H1 (cell line): ENCODE data around the gene MAPRE2. TPM values are rescaled to one million over a fixed set of nuclear protein-coding genes. Genes with fewer than 3 reads are reported as not detected.

Experiments
- CTCF ChIA-PET: fragments of 300-600 bp; sonication (Branson Sonifier 250); formaldehyde crosslinking; loops from one replicate; lab custom pipeline; 2021; ENCODE audit not compliant: partially characterized antibody; lab: Charles Lee
- POLR2A ChIA-PET: fragments of 300-600 bp; sonication (Branson Sonifier 250); formaldehyde crosslinking; loops from one replicate; lab custom pipeline; 2021; ENCODE audit warnings: inconsistent platforms; ENCODE audit not compliant: partially characterized antibody; lab: Charles Lee
- DNase-seq, 2 experiments: peaks; one replicate each; pipeline versions ENCODE4 v3.0.0 to v3.0.0-alpha.2; 2010 to 2022; ENCODE audit warnings: low spot score in 2 of 2, low read depth in 1 of 2, mixed read lengths in 1 of 2
- FAIRE-seq: peaks from 2 replicates; lab custom pipeline; 2011; peaks lifted over from hg19 to GRCh38; lab: Jason Lieb, UNC
- H2AFZ ChIP-seq: 2 replicates; pipeline ENCODE4 v1.8.1; 2012; ENCODE audit warnings: low read length, inconsistent platforms
- H2AK5ac ChIP-seq: 2 replicates; pipeline ENCODE4 v1.6.1; 2013; ENCODE audit warnings: low read depth, low read length
- H2BK120ac ChIP-seq: replicated peaks from 2 replicates; pipeline ENCODE3; 2013; ENCODE audit warnings: low read depth, low read length, inconsistent platforms
- H2BK12ac ChIP-seq: 2 replicates; pipeline ENCODE4 v1.6.1; 2013; ENCODE audit warnings: low read depth, low read length
- H2BK15ac ChIP-seq: 2 replicates; pipeline ENCODE4 v1.6.1; 2013; ENCODE audit warnings: low read length
- H2BK20ac ChIP-seq: 2 replicates; pipeline ENCODE4 v1.6.1; 2013; ENCODE audit warnings: low read length
- H2BK5ac ChIP-seq: 2 replicates; pipeline ENCODE4 v1.6.1; 2013; ENCODE audit warnings: low read depth, low read length
- H3K14ac ChIP-seq: 2 replicates; pipeline ENCODE4 v1.6.1; 2013; ENCODE audit warnings: inconsistent platforms; ENCODE audit not compliant: insufficient read length
- H3K18ac ChIP-seq: 2 replicates; pipeline ENCODE4 v1.6.1; 2013; ENCODE audit warnings: low read length; ENCODE audit errors: extremely low read depth
- H3K23ac ChIP-seq: 2 replicates; pipeline ENCODE4 v1.6.1; 2013; ENCODE audit warnings: inconsistent platforms; ENCODE audit not compliant: insufficient read length
- H3K23me2 ChIP-seq: 2 replicates; pipeline ENCODE4 v1.6.1; 2013; ENCODE audit warnings: low read depth, low read length
- H3K27ac ChIP-seq: 2 replicates; pipeline ENCODE4 v1.6.1; 2011; ENCODE audit warnings: low read depth, low read length, inconsistent platforms
- H3K27me3 ChIP-seq, 4 experiments: replicated peaks in 1 of 4; 1 replicate in 1 of 4; 2 replicates in 3 of 4; pipeline versions ENCODE4 v1.6.1 to v1.8.1; 2011 to 2013; ENCODE audit warnings: low read length in 3 of 4, mild to moderate bottlenecking in 3 of 4, inconsistent platforms in 2 of 4, mixed read lengths in 2 of 4, moderate library complexity in 1 of 4; ENCODE audit not compliant: control insufficient read depth in 3 of 4, insufficient read depth in 3 of 4; ENCODE audit errors: extremely low read depth in 1 of 4
- H3K36me3 ChIP-seq, 4 experiments: 2 replicates each; pipeline versions ENCODE4 v1.6.1 to v1.8.1; 2011 to 2013; ENCODE audit warnings: mild to moderate bottlenecking in 4 of 4, low read length in 3 of 4, moderate library complexity in 2 of 4, control low read depth in 1 of 4, inconsistent platforms in 1 of 4; ENCODE audit not compliant: insufficient read depth in 4 of 4, control insufficient read depth in 2 of 4
- H3K4ac ChIP-seq: replicated peaks from 2 replicates; pipeline ENCODE3; 2013; ENCODE audit warnings: low read length, low read depth, mixed read lengths, inconsistent platforms; ENCODE audit not compliant: insufficient read length
- H3K4me1 ChIP-seq, 4 experiments: replicated peaks in 1 of 4; 1 replicate in 1 of 4; 2 replicates in 3 of 4; pipeline versions ENCODE4 v1.6.1 to v1.8.1; 2011 to 2013; ENCODE audit warnings: low read length in 3 of 4, inconsistent platforms in 2 of 4, mixed read lengths in 1 of 4; ENCODE audit not compliant: insufficient read depth in 4 of 4, control insufficient read depth in 3 of 4
- H3K4me2 ChIP-seq, 2 experiments: 2 replicates each; pipeline versions ENCODE4 v1.6.1 to v1.8.1; 2011 to 2013; ENCODE audit warnings: low read depth in 2 of 2, low read length in 2 of 2, control low read depth in 1 of 2, inconsistent platforms in 1 of 2, mild to moderate bottlenecking in 1 of 2; ENCODE audit not compliant: insufficient read depth in 1 of 2
- H3K4me3 ChIP-seq, 4 experiments: fragments of 200-600, 300-600 bp in 1 of 4; sonication (generic), shearing (Covaris generic), sonication (Bioruptor Twin) in 1 of 4; 2 replicates each; pipeline versions ENCODE4 v1.5.1 to v1.8.1; 2011 to 2016; ENCODE audit warnings: low read length in 4 of 4, low read depth in 3 of 4, control low read depth in 2 of 4, inconsistent platforms in 2 of 4, mild to moderate bottlenecking in 2 of 4, mixed read lengths in 1 of 4, moderate library complexity in 1 of 4; ENCODE audit not compliant: insufficient read depth in 2 of 4; ENCODE audit errors: extremely low read depth in 1 of 4
- H3K56ac ChIP-seq: replicated peaks from 2 replicates; pipeline ENCODE3; 2013; ENCODE audit warnings: low read depth, mild to moderate bottlenecking, mixed read lengths, low read length, inconsistent platforms; ENCODE audit not compliant: insufficient read length
- H3K79me1 ChIP-seq: 2 replicates; pipeline ENCODE4 v1.6.1; 2013; ENCODE audit warnings: low read depth, low read length, control low read depth
- H3K79me2 ChIP-seq, 2 experiments: 2 replicates each; pipeline versions ENCODE4 v1.6.1 to v1.8.1; 2012 to 2013; ENCODE audit warnings: low read length in 2 of 2, mild to moderate bottlenecking in 2 of 2, inconsistent platforms in 1 of 2; ENCODE audit not compliant: insufficient read depth in 2 of 2, control insufficient read depth in 1 of 2
- H3K9ac ChIP-seq, 4 experiments: replicated peaks in 1 of 4; 1 replicate in 1 of 4; 2 replicates in 3 of 4; pipeline versions ENCODE4 v1.6.1 to v1.8.1; 2011 to 2013; ENCODE audit warnings: low read depth in 3 of 4, low read length in 3 of 4, control low read depth in 2 of 4, mild to moderate bottlenecking in 2 of 4, moderate library complexity in 2 of 4, inconsistent platforms in 1 of 4; ENCODE audit errors: extremely low read depth in 1 of 4
- H3K9me3 ChIP-seq, 2 experiments: 2 replicates each; pipeline versions ENCODE4 v1.6.1 to v1.8.1; 2012 to 2013; ENCODE audit warnings: mild to moderate bottlenecking in 2 of 2, moderate library complexity in 2 of 2, control low read depth in 1 of 2, inconsistent platforms in 1 of 2, low read depth in 1 of 2, low read length in 1 of 2, mixed read lengths in 1 of 2; ENCODE audit not compliant: insufficient read depth in 2 of 2
- H4K20me1 ChIP-seq, 2 experiments: replicated peaks in 1 of 2; 2 replicates each; pipeline versions ENCODE3 to v1.8.1; 2011 to 2013; ENCODE audit warnings: inconsistent platforms in 2 of 2, low read length in 2 of 2, mild to moderate bottlenecking in 1 of 2; ENCODE audit not compliant: insufficient read depth in 2 of 2, control insufficient read depth in 1 of 2
- H4K5ac ChIP-seq: 2 replicates; pipeline ENCODE4 v1.6.1; 2013; ENCODE audit warnings: low read length, low read depth, mixed read lengths, inconsistent platforms; ENCODE audit not compliant: insufficient read length
- H4K8ac ChIP-seq: 2 replicates; pipeline ENCODE4 v1.8.0; 2013; ENCODE audit warnings: mild to moderate bottlenecking, moderate library complexity, low read length, inconsistent platforms; ENCODE audit not compliant: insufficient read depth; ENCODE audit errors: extremely low read depth
- H4K91ac ChIP-seq: replicated peaks from 2 replicates; pipeline ENCODE3; 2013; ENCODE audit warnings: low read length, mixed read lengths, inconsistent platforms; ENCODE audit not compliant: insufficient read length
- CHD2 ChIP-seq: IDR thresholded peaks from 2 replicates; pipeline ENCODE4 v1.6.1; 2012; ENCODE audit warnings: low read length, improper control_type of control experiment
- EZH2 ChIP-seq: fragments of 200-600 bp; sonication (generic); IDR thresholded peaks from 2 replicates; pipeline ENCODE4 v1.7.1; 2012; ENCODE audit warnings: low read depth, mild to moderate bottlenecking, moderate library complexity, low read length, inconsistent platforms; ENCODE audit not compliant: severe bottlenecking
- WGBS, 2 experiments: shearing (Covaris generic) in 1 of 2; methylation state at CpG; one replicate each; pipeline versions ENCODE4 v1.1.6 to v1.1.7; 2013 to 2015; ENCODE audit warnings: low lambda C conversion rate in 2 of 2, mixed read lengths in 2 of 2, inconsistent platforms in 1 of 2, low coverage in 1 of 2, missing lambda C conversion rate in 1 of 2; ENCODE audit not compliant: insufficient replicate concordance in 2 of 2, insufficient coverage in 1 of 2, insufficient read length in 1 of 2; ENCODE audit errors: extremely low coverage in 1 of 2, missing lambda C conversion rate in 1 of 2; 5-methylcytosine and 5-hydroxymethylcytosine counted together
- polyA plus RNA-seq, 7 experiments: library from polyadenylated mRNA; depleted of rRNA in 3 of 7; stranded (reverse) in 5 of 7; unstranded in 2 of 7; fragments of >200 nt in 5 of 7; fragments of 200-250 nt in 2 of 7; gene quantifications; 1 replicate in 5 of 7; 2 replicates in 1 of 7; 4 replicates in 1 of 7; pipeline versions ENCODE4 v1.2.1 to v1.2.3, GENCODE V29; 2011 to 2013; ENCODE audit warnings: missing spikeins in 2 of 7, mixed read lengths in 2 of 7
- total RNA-seq: library from RNA; stranded (reverse); fragmentation: NEBNext Ultra II Directional; extraction: Animal tissue kit (Norgen Biotek cat#: 25700); gene quantifications from 2 replicates; pipeline ENCODE4 v1.2.1, GENCODE V29; 2021
- TF ChIP-seq, protein P1 (sequence below): IDR thresholded peaks from 2 replicates; pipeline ENCODE4 v1.6.1; 2012; ENCODE audit warnings: inconsistent platforms

Gene MAPRE2
- total and polyA plus RNA-seq, 2 of the 8 experiments (the other 6 are each of a cell fraction or from before 2014, with no cell fraction given): 32.6 to 33.1 TPM

DNA sequence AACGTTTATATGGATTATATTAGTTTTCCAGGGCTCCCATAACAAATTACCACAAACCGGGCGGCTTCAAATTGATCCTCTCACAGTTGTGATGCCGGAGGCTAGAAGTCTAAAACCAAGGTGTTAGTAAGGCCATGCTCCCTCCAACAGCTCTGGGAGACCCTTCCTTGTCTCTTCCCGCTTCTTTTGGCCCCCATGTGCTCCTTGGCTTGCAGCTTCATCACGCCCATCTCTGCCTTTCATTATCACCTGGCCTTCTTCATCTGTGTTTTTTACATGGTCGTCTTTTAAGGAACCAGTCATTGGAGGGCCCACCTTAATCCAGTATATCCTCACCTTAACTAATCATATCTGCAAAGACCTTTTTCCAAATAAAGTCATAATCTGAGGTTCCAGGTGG, 13.9 kb downstream of the MAPRE2 start:
- Histone ChIP-seq H2AFZ (no peak overlapping the region), H4K5ac (no peak overlapping the region), H3K4ac (no peak overlapping the region), H3K4me2 (no peak overlapping the region), H3K23ac (no peak overlapping the region), H2BK5ac (no peak overlapping the region), H3K79me2 (peaks cover 0 to 39% of the 10 kb centered on the region in 2 experiments; a peak in 2 of 4 replicates), H3K36me3 (no peaks in the 10 kb centered on the region), H2BK12ac (no peak overlapping the region), H3K18ac (no peak overlapping the region), H2BK20ac (no peak overlapping the region), H3K27me3 (no peaks in the 10 kb centered on the region), H3K56ac (no peak overlapping the region), H4K91ac (no peak overlapping the region), H2BK15ac (no peak overlapping the region), H4K8ac (no peak overlapping the region), H3K14ac (no peak overlapping the region), H3K79me1 (peaks cover 2% of the 10 kb centered on the region; the same call in 1 of the 2 replicates), H3K4me1 (peaks cover under 1 to 11% (median 2%) of the 10 kb centered on the region in 4 experiments; a peak in 5 of 7 replicates), H2AK5ac (no peak overlapping the region), H4K20me1 (peaks cover 3 to 5% of the 10 kb centered on the region in 2 experiments), H2BK120ac (no peak overlapping the region), H3K9me3 (no peaks in the 10 kb centered on the region), H3K4me3 (no peak overlapping the region), H3K27ac (no peak overlapping the region), H3K9ac (no peak overlapping the region), H3K23me2 (no peaks in the 10 kb centered on the region; the same call in 1 of the 2 replicates)
- FAIRE-seq: no peak
- ChIA-PET CTCF (no interaction called here), POLR2A (no interaction called here)
- WGBS, 2 experiments: 90% methylated on average over 7 of the region's 7 CpGs; no CpG with 5 or more reads in 1 of the 2 experiments
- no peak for DNase-seq
- TF ChIP-seq EZH2: no peak
- no peak for TF ChIP-seq CHD2
- TF ChIP-seq, protein P1, sequence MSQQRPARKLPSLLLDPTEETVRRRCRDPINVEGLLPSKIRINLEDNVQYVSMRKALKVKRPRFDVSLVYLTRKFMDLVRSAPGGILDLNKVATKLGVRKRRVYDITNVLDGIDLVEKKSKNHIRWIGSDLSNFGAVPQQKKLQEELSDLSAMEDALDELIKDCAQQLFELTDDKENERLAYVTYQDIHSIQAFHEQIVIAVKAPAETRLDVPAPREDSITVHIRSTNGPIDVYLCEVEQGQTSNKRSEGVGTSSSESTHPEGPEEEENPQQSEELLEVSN: peak; percentile 84
